H9 (cell line): ENCODE data around the gene IL1RAPL1. TPM values are rescaled to one million over a fixed set of nuclear protein-coding genes. Genes with fewer than 3 reads are reported as not detected.
"Not testable (repeated sequence)": the region's sequence is repeated elsewhere in the genome, so short reads cannot be mapped to it uniquely, and the experiment has no call there.

Experiments used
- DNase-seq: peaks from one replicate; pipeline ENCODE4 v3.0.0-alpha.2; 2017
- H2AFZ ChIP-seq: one replicate; pipeline ENCODE4 v1.6.1; 2013; ENCODE audit warnings: mild to moderate bottlenecking, low read length, control low read depth, moderate library complexity
- H2AK5ac ChIP-seq: 2 replicates; pipeline ENCODE4 v1.6.1; 2013; ENCODE audit warnings: low read length, control low read depth, mixed read lengths; ENCODE audit not compliant: insufficient read length
- H2BK120ac ChIP-seq: one replicate; pipeline ENCODE4 v1.6.1; 2013; ENCODE audit warnings: low read depth, mild to moderate bottlenecking, low read length, control low read depth, inconsistent platforms; ENCODE audit not compliant: poor library complexity, severe bottlenecking
- H2BK12ac ChIP-seq: 2 replicates; pipeline ENCODE4 v1.6.1; 2013; ENCODE audit warnings: low read length, control low read depth, mixed read lengths, low read depth; ENCODE audit not compliant: insufficient read length
- H2BK15ac ChIP-seq: 2 replicates; pipeline ENCODE4 v1.6.1; 2013; ENCODE audit warnings: low read depth, low read length, control low read depth
- H2BK20ac ChIP-seq: one replicate; pipeline ENCODE4 v1.6.1; 2013; ENCODE audit warnings: low read depth, mild to moderate bottlenecking, low read length, control low read depth, inconsistent platforms; ENCODE audit not compliant: poor library complexity, severe bottlenecking
- H2BK5ac ChIP-seq: 2 replicates; pipeline ENCODE4 v1.6.1; 2013; ENCODE audit warnings: low read length, control low read depth, mixed read lengths; ENCODE audit not compliant: insufficient read length
- H3K14ac ChIP-seq: 2 replicates; pipeline ENCODE4 v1.6.1; 2013; ENCODE audit warnings: low read length, control low read depth; ENCODE audit not compliant: insufficient read depth
- H3K18ac ChIP-seq: 2 replicates; pipeline ENCODE4 v1.6.1; 2013; ENCODE audit warnings: low read depth, mild to moderate bottlenecking, mixed read lengths, low read length, control low read depth; ENCODE audit not compliant: insufficient read length
- H3K23ac ChIP-seq: 2 replicates; pipeline ENCODE4 v1.6.1; 2013; ENCODE audit warnings: low read length, control low read depth, mixed read lengths, low read depth; ENCODE audit not compliant: insufficient read length
- H3K23me2 ChIP-seq: 2 replicates; pipeline ENCODE4 v1.6.1; 2013; ENCODE audit warnings: low read depth, mild to moderate bottlenecking, mixed read lengths, low read length, control low read depth; ENCODE audit not compliant: insufficient read length, poor library complexity, severe bottlenecking
- H3K27ac ChIP-seq: 2 replicates; pipeline ENCODE4 v1.5.1; 2013; ENCODE audit warnings: low read length, control low read depth, mixed read lengths, low read depth; ENCODE audit not compliant: insufficient read length
- H3K27me3 ChIP-seq: 2 replicates; pipeline ENCODE4 v1.6.1; 2013; ENCODE audit warnings: low read length, control low read depth, inconsistent platforms; ENCODE audit not compliant: insufficient read depth
- H3K4ac ChIP-seq: 2 replicates; pipeline ENCODE4 v1.6.1; 2013; ENCODE audit warnings: low read depth, mild to moderate bottlenecking, control low read depth, inconsistent platforms, low read length, moderate library complexity
- H3K4me1 ChIP-seq: 2 replicates; pipeline ENCODE4 v1.6.1; 2013; ENCODE audit warnings: low read length, control low read depth, inconsistent platforms; ENCODE audit not compliant: insufficient read depth
- H3K4me2 ChIP-seq: 2 replicates; pipeline ENCODE4 v1.6.1; 2013; ENCODE audit warnings: low read length, control low read depth, mixed read lengths; ENCODE audit not compliant: insufficient read length, insufficient read depth
- H3K56ac ChIP-seq: 2 replicates; pipeline ENCODE4 v1.6.1; 2013; ENCODE audit warnings: low read depth, mild to moderate bottlenecking, mixed read lengths, low read length, control low read depth; ENCODE audit not compliant: insufficient read length
- H3K79me1 ChIP-seq: 2 replicates; pipeline ENCODE4 v1.6.1; 2013; ENCODE audit warnings: low read depth, mild to moderate bottlenecking, moderate library complexity, low read length, control low read depth, inconsistent platforms; ENCODE audit not compliant: insufficient read depth, poor library complexity, severe bottlenecking
- H3K79me2 ChIP-seq: 2 replicates; pipeline ENCODE4 v1.6.1; 2013; ENCODE audit warnings: low read length, control low read depth, inconsistent platforms; ENCODE audit not compliant: insufficient read depth
- H3K9ac ChIP-seq: 2 replicates; pipeline ENCODE4 v1.6.1; 2013; ENCODE audit warnings: low read length, control low read depth, mixed read lengths; ENCODE audit not compliant: insufficient read length; ENCODE audit errors: extremely low read depth
- H3K9me3 ChIP-seq: one replicate; pipeline ENCODE4 v1.6.1; 2013; ENCODE audit warnings: low read depth, low read length, inconsistent platforms; ENCODE audit not compliant: control insufficient read depth
- H3T11ph ChIP-seq: one replicate; pipeline ENCODE4 v1.6.1; 2013; ENCODE audit warnings: mild to moderate bottlenecking, low read length, control low read depth, inconsistent platforms
- H4K20me1 ChIP-seq: one replicate; pipeline ENCODE4 v1.6.1; 2013; ENCODE audit not compliant: control insufficient read depth, insufficient read length, insufficient read depth
- H4K5ac ChIP-seq: 2 replicates; pipeline ENCODE4 v1.6.1; 2013; ENCODE audit warnings: low read depth, mild to moderate bottlenecking, mixed read lengths, low read length, control low read depth; ENCODE audit not compliant: insufficient read length
- H4K8ac ChIP-seq: replicated peaks from 2 replicates; pipeline ENCODE4 v1.6.1; 2013; ENCODE audit warnings: low read length, control low read depth, mixed read lengths, low read depth; ENCODE audit not compliant: insufficient read length
- H4K91ac ChIP-seq: 2 replicates; pipeline ENCODE4 v1.6.1; 2013; ENCODE audit warnings: low read depth, mild to moderate bottlenecking, moderate library complexity, mixed read lengths, low read length, control low read depth; ENCODE audit not compliant: insufficient read length
- H3K27ac Mint-ChIP-seq, 3 experiments: 2 replicates in 2 of 3; 3 replicates in 1 of 3; pipeline ENCODE4 v1.8.0; 2020 to 2021; ENCODE audit warnings: mixed read lengths in 3 of 3, mild to moderate bottlenecking in 1 of 3, moderate library complexity in 1 of 3
- H3K27me3 Mint-ChIP-seq: 2 replicates; pipeline ENCODE4 v1.8.0; 2021; ENCODE audit warnings: low read depth, mild to moderate bottlenecking, moderate library complexity, mixed read lengths
- H3K36me3 Mint-ChIP-seq, 3 experiments: 2 replicates in 2 of 3; 3 replicates in 1 of 3; pipeline ENCODE4 v1.8.0; 2020 to 2021; ENCODE audit warnings: low read depth in 3 of 3, mixed read lengths in 3 of 3; ENCODE audit not compliant: insufficient read depth in 1 of 3
- H3K4me1 Mint-ChIP-seq, 2 experiments: 2 replicates each; pipeline ENCODE4 v1.8.0; 2020; ENCODE audit warnings: mixed read lengths in 2 of 2
- H3K4me3 Mint-ChIP-seq, 2 experiments: 2 replicates in 1 of 2; 3 replicates in 1 of 2; pipeline ENCODE4 v1.8.0; 2020 to 2021; ENCODE audit warnings: mild to moderate bottlenecking in 2 of 2, mixed read lengths in 2 of 2, moderate library complexity in 1 of 2
- H3K9me3 Mint-ChIP-seq, 2 experiments: 2 replicates in 1 of 2; 3 replicates in 1 of 2; pipeline ENCODE4 v1.8.0; 2020; ENCODE audit warnings: mild to moderate bottlenecking in 2 of 2, mixed read lengths in 2 of 2, moderate library complexity in 1 of 2
- CTCF ChIP-seq: fragments of 200-600 bp; sonication (generic); conservative IDR thresholded peaks from 3 replicates; pipeline ENCODE4 v1.8.0; 2021; ENCODE audit warnings: antibody characterized with exemption, mild to moderate bottlenecking
- WGBS: extraction: QIAGEN DNeasy Blood & Tissue Kit; methylation state at CpG from one replicate; pipeline ENCODE4 v1.1.7; 2013; ENCODE audit warnings: missing lambda C conversion rate, low lambda C conversion rate, mixed read lengths; ENCODE audit not compliant: insufficient read length; ENCODE audit errors: extremely low coverage; 5-methylcytosine and 5-hydroxymethylcytosine counted together
- total RNA-seq: library from RNA; stranded (reverse); gene quantifications from 2 replicates; pipeline ENCODE4 v1.2.1, GENCODE V29; 2021

The IL1RAPL1 gene
- total RNA-seq, 1 experiment from 2014 or later = 0.31 TPM

- H3K9me3 ChIP-seq = no peaks in the 10 kb centered on the region
- H3K56ac ChIP-seq = no peak overlapping the region
- H3K9ac ChIP-seq = no peak overlapping the region
- DNase-seq = no peak
- H3K4ac ChIP-seq = no peak overlapping the region
- no peaks in the 10 kb centered on the region for H3K27me3 ChIP-seq
- H3K27ac Mint-ChIP-seq = no peak overlapping the region
- no peak overlapping the region for H2AK5ac ChIP-seq
- H3K23me2 ChIP-seq = no peaks in the 10 kb centered on the region
- no peak overlapping the region for H3K4me3 Mint-ChIP-seq
- H3K79me1 ChIP-seq = no peaks in the 10 kb centered on the region
- no peak for TF ChIP-seq CTCF
- no peak overlapping the region for H2BK5ac ChIP-seq
- H4K20me1 ChIP-seq = no peaks in the 10 kb centered on the region
- no peak overlapping the region for H4K8ac ChIP-seq
- H3K4me2 ChIP-seq = no peak overlapping the region
- no peak overlapping the region for H2BK120ac ChIP-seq
- no peak overlapping the region for H2BK15ac ChIP-seq
- H3K14ac ChIP-seq = no peak overlapping the region
- no peak overlapping the region for H3T11ph ChIP-seq
- H3K27ac ChIP-seq = no peak overlapping the region
- peaks cover 3 to 38% of the 10 kb centered on the region in 2 experiments; a peak in 4 of 5 replicates for H3K9me3 Mint-ChIP-seq
- WGBS = no CpG with 5 or more reads among the region's 2 CpGs
- H3K23ac ChIP-seq = no peak overlapping the region
- no peak overlapping the region for H3K18ac ChIP-seq
- H3K4me1 Mint-ChIP-seq = no peaks in the 10 kb centered on the region
- H2BK12ac ChIP-seq = no peak overlapping the region
- H3K36me3 Mint-ChIP-seq = no peaks in the 10 kb centered on the region; a peak in 1 of 7 replicates
- no peaks in the 10 kb centered on the region for H3K4me1 ChIP-seq
- no peak overlapping the region for H2AFZ ChIP-seq
- no peaks in the 10 kb centered on the region for H3K79me2 ChIP-seq
- H3K27me3 Mint-ChIP-seq = no peaks in the 10 kb centered on the region
- no peak overlapping the region for H4K91ac ChIP-seq
- no peak overlapping the region for H4K5ac ChIP-seq
- no peak overlapping the region for H2BK20ac ChIP-seq
Observed at GRCh38 chrX:28787206-28787605, 200.0 kb downstream of the IL1RAPL1 start.

- H3K4me3 Mint-ChIP-seq, H3K4me1 Mint-ChIP-seq: not testable (repeated sequence)
- no CpG with 5 or more reads among the region's 5 CpGs for WGBS
Observed at GRCh38 chrX:28800671-28801070, 213.4 kb downstream of the IL1RAPL1 start.

More at GRCh38 chrX:28800671-28801070, 213.4 kb downstream of the IL1RAPL1 start:
- not testable (repeated sequence) for H3K27me3 Mint-ChIP-seq, H3K79me2 ChIP-seq, H3T11ph ChIP-seq, H3K27ac ChIP-seq, H2BK15ac ChIP-seq, H3K4me1 ChIP-seq, H2AK5ac ChIP-seq, H3K79me1 ChIP-seq, DNase-seq, H3K9me3 ChIP-seq, H2AFZ ChIP-seq, H3K56ac ChIP-seq, H3K14ac ChIP-seq, H3K23ac ChIP-seq, H4K8ac ChIP-seq, H3K18ac ChIP-seq, H4K91ac ChIP-seq, H2BK12ac ChIP-seq, H3K4me2 ChIP-seq, H3K9ac ChIP-seq, H3K23me2 ChIP-seq, H4K20me1 ChIP-seq, H3K4ac ChIP-seq, H3K27ac Mint-ChIP-seq, H4K5ac ChIP-seq, H2BK120ac ChIP-seq, H2BK20ac ChIP-seq, H3K27me3 ChIP-seq, H2BK5ac ChIP-seq
- Mint-ChIP-seq H3K9me3 (peaks cover 23 to 65% of the 10 kb centered on the region in 2 experiments), H3K36me3 (peaks cover 7 to 22% (median 10%) of the 10 kb centered on the region in 3 experiments; a peak in 6 of 7 replicates)
